Glutamatergic neuron (in vitro differentiated cells): ENCODE results near the gene IPMK. TPM values are rescaled to one million over a fixed set of nuclear protein-coding genes. Genes with fewer than 3 reads are reported as not detected.

ENCODE experiments used
- DNase-seq: peaks from one replicate; pipeline ENCODE4 v3.0.0; 2022
- H3K27ac Mint-ChIP-seq: one replicate; pipeline ENCODE4 v1.8.0; 2020; ENCODE audit warnings: mild to moderate bottlenecking, mixed read lengths, inconsistent platforms; ENCODE audit not compliant: unreplicated experiment
- H3K27me3 Mint-ChIP-seq: one replicate; pipeline ENCODE4 v1.8.0; 2020; ENCODE audit warnings: mild to moderate bottlenecking, moderate library complexity, mixed read lengths, inconsistent platforms; ENCODE audit not compliant: unreplicated experiment
- H3K36me3 Mint-ChIP-seq: one replicate; pipeline ENCODE4 v1.8.0; 2020; ENCODE audit warnings: mild to moderate bottlenecking, mixed read lengths, inconsistent platforms; ENCODE audit not compliant: unreplicated experiment
- H3K4me1 Mint-ChIP-seq: one replicate; pipeline ENCODE4 v1.8.0; 2020; ENCODE audit warnings: mild to moderate bottlenecking, low read depth, mixed read lengths, inconsistent platforms; ENCODE audit not compliant: unreplicated experiment
- H3K4me3 Mint-ChIP-seq: one replicate; pipeline ENCODE4 v1.8.0; 2020; ENCODE audit warnings: mild to moderate bottlenecking, mixed read lengths, inconsistent platforms; ENCODE audit not compliant: unreplicated experiment
- H3K9me3 Mint-ChIP-seq: one replicate; pipeline ENCODE4 v1.8.0; 2020; ENCODE audit warnings: mild to moderate bottlenecking, moderate library complexity, mixed read lengths, inconsistent platforms; ENCODE audit not compliant: unreplicated experiment
- CTCF ChIP-seq: fragments of 200-600 bp; sonication (generic); IDR thresholded peaks from one replicate; pipeline ENCODE4 v1.5.0; 2021; ENCODE audit not compliant: partially characterized antibody, unreplicated experiment
- total RNA-seq: library from RNA; stranded (reverse); fragmentation: NEBNext Ultra II Directional; extraction: Animal tissue kit (Norgen Biotek cat#: 25700); gene quantifications from one replicate; pipeline ENCODE4 v1.2.1, GENCODE V29; 2021; ENCODE audit not compliant: unreplicated experiment

IPMK gene
- total RNA-seq, 1 donor from 2014 or later: 7.6 TPM

DNA sequence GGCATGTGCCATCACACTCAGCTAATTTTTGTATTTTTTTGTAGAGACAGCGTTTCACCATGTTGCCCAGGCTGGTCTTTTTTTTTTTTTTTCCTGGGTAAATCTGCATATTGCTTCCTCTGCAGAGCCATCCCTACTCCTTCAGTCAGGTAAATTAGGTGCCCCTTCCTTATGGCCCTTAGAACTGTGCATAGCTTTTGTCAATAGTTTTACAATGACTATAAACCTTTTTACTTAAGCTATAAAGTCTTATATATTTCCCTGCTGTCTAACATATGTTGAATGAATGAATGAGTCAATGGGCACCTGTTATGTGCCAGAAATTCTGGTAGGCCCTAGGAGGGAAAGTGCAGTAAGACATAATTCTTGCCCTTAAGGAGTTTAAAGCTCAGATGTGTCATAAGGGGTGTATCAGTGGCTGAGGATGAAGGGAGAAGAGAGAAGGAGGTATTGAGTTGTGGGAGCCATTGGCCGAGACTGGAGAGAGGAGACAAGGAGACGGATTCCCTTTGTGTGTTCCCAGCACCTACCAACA, 36.5 kb upstream of the IPMK start:
- TF ChIP-seq CTCF: no peak
- Mint-ChIP-seq H3K9me3 (no peaks in the 10 kb centered on the region), H3K36me3 (no peaks in the 10 kb centered on the region), H3K4me3 (no peak overlapping the region), H3K27ac (no peak overlapping the region), H3K4me1 (no peaks in the 10 kb centered on the region), H3K27me3 (no peaks in the 10 kb centered on the region)
- DNase-seq: no peak

GRCh38 chr10:58302254-58302653, 34.6 kb upstream of the IPMK start:
- Mint-ChIP-seq H3K36me3 (no peaks in the 10 kb centered on the region), H3K9me3 (no peaks in the 10 kb centered on the region), H3K27me3 (no peaks in the 10 kb centered on the region), H3K4me1 (no peaks in the 10 kb centered on the region), H3K27ac (no peak overlapping the region), H3K4me3 (no peak overlapping the region)
- TF ChIP-seq CTCF: no peak
- DNase-seq: no peak

DNA sequence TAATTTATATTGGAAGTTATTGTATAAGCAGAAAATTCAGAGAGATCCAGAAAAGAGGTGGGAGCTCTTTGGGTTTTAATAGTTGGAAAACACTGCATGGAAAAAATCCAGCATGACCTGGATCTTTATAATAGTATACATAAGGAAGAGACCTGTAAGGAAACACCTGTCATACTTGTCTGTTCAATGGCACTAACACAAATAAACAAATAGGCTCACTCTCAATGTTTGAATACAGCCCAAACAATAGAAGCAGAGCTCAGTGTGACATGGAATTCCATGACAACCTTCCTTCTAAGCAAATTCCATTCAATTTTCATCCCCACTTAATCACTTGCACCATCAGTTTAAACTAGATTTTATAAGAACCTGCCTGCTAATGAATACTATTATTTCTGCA, 33.0 kb upstream of the IPMK start:
- H3K9me3 Mint-ChIP-seq: no peaks in the 10 kb centered on the region
- no peak for DNase-seq
- H3K27ac Mint-ChIP-seq: no peak overlapping the region
- H3K36me3 Mint-ChIP-seq: no peaks in the 10 kb centered on the region
- TF ChIP-seq CTCF: no peak
- H3K4me1 Mint-ChIP-seq: no peaks in the 10 kb centered on the region
- no peaks in the 10 kb centered on the region for H3K27me3 Mint-ChIP-seq
- H3K4me3 Mint-ChIP-seq: no peak overlapping the region

DNA sequence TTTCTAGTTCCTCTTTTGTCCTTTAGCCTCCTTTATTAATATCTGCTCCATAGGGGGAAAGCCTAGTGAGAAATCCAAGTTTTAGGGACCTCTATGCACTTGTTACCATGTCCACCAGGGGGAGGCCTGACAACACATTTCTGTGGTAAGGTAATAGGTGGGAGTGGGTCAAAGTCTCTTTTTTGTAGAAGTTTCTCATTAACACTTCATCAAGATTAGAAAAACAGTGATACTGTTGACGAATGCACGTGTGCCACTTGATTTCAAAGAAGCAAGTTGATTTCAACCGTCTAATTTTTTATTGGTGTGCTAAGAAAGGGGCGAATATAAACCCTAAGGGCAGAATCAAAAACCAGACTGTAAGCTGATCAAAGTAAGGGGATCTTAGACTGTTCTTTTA, 31.9 kb upstream of the IPMK start:
- H3K36me3 Mint-ChIP-seq: no peaks in the 10 kb centered on the region
- H3K27me3 Mint-ChIP-seq: no peaks in the 10 kb centered on the region
- no peaks in the 10 kb centered on the region for H3K4me1 Mint-ChIP-seq
- no peak overlapping the region for H3K27ac Mint-ChIP-seq
- no peak overlapping the region for H3K4me3 Mint-ChIP-seq
- peak; percentile 71 for DNase-seq
- TF ChIP-seq CTCF: peak; percentile 88
- no peaks in the 10 kb centered on the region for H3K9me3 Mint-ChIP-seq

GRCh38 chr10:58293989-58294388, 26.3 kb upstream of the IPMK start:
- Mint-ChIP-seq H3K4me1 (no peaks in the 10 kb centered on the region), H3K9me3 (no peaks in the 10 kb centered on the region), H3K4me3 (no peak overlapping the region), H3K27ac (no peak overlapping the region), H3K36me3 (no peaks in the 10 kb centered on the region), H3K27me3 (no peaks in the 10 kb centered on the region)
- TF ChIP-seq CTCF: no peak
- DNase-seq: no peak
